GM15510 (cell line): ENCODE results near the gene ABRACL.

Source experiments
- POLR2A ChIP-seq: IDR thresholded peaks from 3 replicates; pipeline ENCODE4 v1.6.1; 2011; ENCODE audit warnings: borderline replicate concordance; ENCODE audit not compliant: insufficient read length; ENCODE audit errors: extremely low read depth

ABRACL gene

GRCh38 chr6:139073118-139073517 is 44.6 kb downstream of the ABRACL start:
- TF ChIP-seq POLR2A = no peak

- no peak for TF ChIP-seq POLR2A
Measured at GRCh38 chr6:139079018-139079417, 50.5 kb downstream of the ABRACL start.

- TF ChIP-seq POLR2A = no peak
Measured at GRCh38 chr6:139080255-139080920, 51.8 kb downstream of the ABRACL start.

GRCh38 chr6:139081471-139081870 is 52.9 kb downstream of the ABRACL start:
- no peak for TF ChIP-seq POLR2A

GRCh38 chr6:139082370-139082769 is 53.8 kb downstream of the ABRACL start:
- no peak for TF ChIP-seq POLR2A

- no peak for TF ChIP-seq POLR2A
Measured at GRCh38 chr6:139091826-139092225, 63.3 kb downstream of the ABRACL start.
